Astrocyte (in vitro differentiated cells and primary cell): ENCODE data around the gene SEPSECS. TPM values are rescaled to one million over a fixed set of nuclear protein-coding genes. Genes with fewer than 3 reads are reported as not detected.
"Not testable (repeated sequence)": the region's sequence is repeated elsewhere in the genome, so short reads cannot be mapped to it uniquely, and the experiment has no call there.

Experiments used
- DNase-seq: peaks from one replicate; pipeline ENCODE4 v3.0.0-alpha.2; 2010; ENCODE audit warnings: low read depth
- FAIRE-seq: peaks from 2 replicates; lab custom pipeline; 2011; peaks lifted over from hg19 to GRCh38; lab: Jason Lieb, UNC
- H2AFZ ChIP-seq: 2 replicates; pipeline ENCODE4 v1.6.0; 2012; ENCODE audit warnings: low read depth, low read length, inconsistent platforms
- H3K27ac ChIP-seq: 2 replicates; pipeline ENCODE4 v1.5.1; 2011; ENCODE audit warnings: low read depth, low read length, inconsistent platforms
- H3K27me3 ChIP-seq: 2 replicates; pipeline ENCODE4 v1.6.0; 2011; ENCODE audit warnings: low read length, inconsistent platforms; ENCODE audit not compliant: insufficient read depth
- H3K36me3 ChIP-seq: 2 replicates; pipeline ENCODE4 v1.5.1; 2011; ENCODE audit warnings: low read length, inconsistent platforms; ENCODE audit not compliant: insufficient read depth
- H3K4me1 ChIP-seq: 2 replicates; pipeline ENCODE4 v1.5.1; 2011; ENCODE audit warnings: low read length, inconsistent platforms; ENCODE audit not compliant: insufficient read depth
- H3K4me2 ChIP-seq: 2 replicates; pipeline ENCODE4 v1.6.0; 2012; ENCODE audit warnings: low read length, inconsistent platforms
- H3K4me3 ChIP-seq: 2 replicates; pipeline ENCODE4 v1.5.1; 2011; ENCODE audit warnings: low read depth, mild to moderate bottlenecking, low read length, inconsistent platforms; ENCODE audit not compliant: insufficient read depth
- H3K79me2 ChIP-seq: 2 replicates; pipeline ENCODE4 v1.6.0; 2012; ENCODE audit warnings: mild to moderate bottlenecking, low read length, inconsistent platforms; ENCODE audit not compliant: insufficient read depth
- H3K9ac ChIP-seq: 2 replicates; pipeline ENCODE4 v1.6.0; 2012; ENCODE audit warnings: mild to moderate bottlenecking, low read length, inconsistent platforms
- H3K9me3 ChIP-seq: 2 replicates; pipeline ENCODE4 v1.5.1; 2012; ENCODE audit warnings: low read depth, mild to moderate bottlenecking, low read length, inconsistent platforms; ENCODE audit not compliant: insufficient read depth
- H4K20me1 ChIP-seq: 2 replicates; pipeline ENCODE4 v1.6.0; 2012; ENCODE audit warnings: low read length, inconsistent platforms; ENCODE audit not compliant: insufficient read depth
- H3K27ac Mint-ChIP-seq: one replicate; pipeline ENCODE4 v1.8.0; 2021; ENCODE audit warnings: mild to moderate bottlenecking, mixed read lengths; ENCODE audit not compliant: unreplicated experiment
- H3K27me3 Mint-ChIP-seq: one replicate; pipeline ENCODE4 v1.8.0; 2021; ENCODE audit warnings: low read depth, mixed read lengths; ENCODE audit not compliant: unreplicated experiment
- H3K36me3 Mint-ChIP-seq: one replicate; pipeline ENCODE4 v1.8.0; 2021; ENCODE audit warnings: low read depth, mixed read lengths; ENCODE audit not compliant: unreplicated experiment
- H3K4me1 Mint-ChIP-seq: one replicate; pipeline ENCODE4 v1.8.0; 2021; ENCODE audit warnings: low read depth, mixed read lengths; ENCODE audit not compliant: unreplicated experiment
- H3K4me3 Mint-ChIP-seq: one replicate; pipeline ENCODE4 v1.8.0; 2021; ENCODE audit warnings: mild to moderate bottlenecking, moderate library complexity, mixed read lengths; ENCODE audit not compliant: unreplicated experiment
- H3K9me3 Mint-ChIP-seq: one replicate; pipeline ENCODE4 v1.8.0; 2021; ENCODE audit warnings: mild to moderate bottlenecking, mixed read lengths; ENCODE audit not compliant: unreplicated experiment
- CTCF ChIP-seq: IDR thresholded peaks from 2 replicates; pipeline ENCODE4 v1.5.1; 2011; ENCODE audit warnings: low read depth, mild to moderate bottlenecking, inconsistent platforms, low read length, moderate library complexity; ENCODE audit not compliant: insufficient read depth
- EZH2 ChIP-seq: IDR thresholded peaks from 2 replicates; pipeline ENCODE4 v1.6.1; 2012; ENCODE audit warnings: mild to moderate bottlenecking, low read length, inconsistent platforms; ENCODE audit not compliant: insufficient read depth
- total RNA-seq: library from RNA; stranded (reverse); gene quantifications from 2 replicates; pipeline ENCODE4 v1.2.1, GENCODE V29; 2021

SEPSECS gene
- total RNA-seq, 1 donor from 2014 or later, result 4.2 TPM

- H3K36me3 ChIP-seq, result no peaks in the 10 kb centered on the region
- Mint-ChIP-seq H3K9me3 (peaks cover 4% of the 10 kb centered on the region), H3K27me3 (peaks cover 10% of the 10 kb centered on the region), H3K36me3 (no peaks in the 10 kb centered on the region), H3K4me3 (no peak overlapping the region), H3K27ac (no peak overlapping the region), H3K4me1 (peaks cover 7% of the 10 kb centered on the region)
- peaks cover 16% of the 10 kb centered on the region for H3K27me3 ChIP-seq
- no peak overlapping the region for H2AFZ ChIP-seq
- H4K20me1 ChIP-seq, result no peaks in the 10 kb centered on the region
- H3K79me2 ChIP-seq, result no peaks in the 10 kb centered on the region
- peak overlapping the region; percentile 71 for H3K4me2 ChIP-seq
- peak overlapping the region; percentile 31 for H3K4me3 ChIP-seq
- TF ChIP-seq CTCF (no peak), EZH2 (no peak)
- H3K9me3 ChIP-seq, result peaks cover 3% of the 10 kb centered on the region
- H3K9ac ChIP-seq, result no peak overlapping the region
- peaks cover 10% of the 10 kb centered on the region for H3K4me1 ChIP-seq
- H3K27ac ChIP-seq, result no peak overlapping the region
- FAIRE-seq (no peak), DNase-seq (peak; percentile 24)
These were observed 71.9 kb downstream of the SEPSECS start for GRCh38 chr4:25088093-25088952.

GRCh38 chr4:25085671-25086070, 74.6 kb downstream of the SEPSECS start:
- no peak overlapping the region for H3K4me3 ChIP-seq
- no peak overlapping the region for H3K27ac ChIP-seq
- DNase-seq (no peak), FAIRE-seq (no peak)
- H3K36me3 ChIP-seq, result no peaks in the 10 kb centered on the region
- H3K4me2 ChIP-seq, result no peak overlapping the region
- TF ChIP-seq CTCF (no peak), EZH2 (no peak)
- Mint-ChIP-seq H3K4me3 (no peak overlapping the region), H3K27me3 (peaks cover 10% of the 10 kb centered on the region), H3K9me3 (peaks cover 6% of the 10 kb centered on the region), H3K4me1 (peaks cover 5% of the 10 kb centered on the region), H3K27ac (no peak overlapping the region), H3K36me3 (no peaks in the 10 kb centered on the region)
- H3K9ac ChIP-seq, result no peak overlapping the region
- H3K9me3 ChIP-seq, result no peaks in the 10 kb centered on the region
- peaks cover 16% of the 10 kb centered on the region for H3K27me3 ChIP-seq
- H3K79me2 ChIP-seq, result no peaks in the 10 kb centered on the region
- peaks cover 10% of the 10 kb centered on the region for H3K4me1 ChIP-seq
- H4K20me1 ChIP-seq, result no peaks in the 10 kb centered on the region
- no peak overlapping the region for H2AFZ ChIP-seq

GRCh38 chr4:25083441-25083840, 76.8 kb downstream of the SEPSECS start:
- not testable (repeated sequence) for H3K27ac Mint-ChIP-seq, H3K4me2 ChIP-seq, H3K27me3 Mint-ChIP-seq, H3K4me3 Mint-ChIP-seq, H3K36me3 ChIP-seq, H2AFZ ChIP-seq, H3K36me3 Mint-ChIP-seq, H3K9me3 ChIP-seq, H3K79me2 ChIP-seq, DNase-seq, H3K4me1 ChIP-seq, H3K9ac ChIP-seq, H3K9me3 Mint-ChIP-seq, H3K4me1 Mint-ChIP-seq, FAIRE-seq, H3K27ac ChIP-seq, H4K20me1 ChIP-seq, H3K4me3 ChIP-seq
- peaks cover 13% of the 10 kb centered on the region for H3K27me3 ChIP-seq
